SK-N-MC (cell line): ENCODE measurements around the gene RDX.

ENCODE experiments used
- EZH2 ChIP-seq: fragments of 200-600 bp; sonication (generic); IDR thresholded peaks from one replicate; pipeline ENCODE4 v1.6.1; 2017; ENCODE audit warnings: antibody characterized with exemption
- FOXP2 ChIP-seq: optimal IDR thresholded peaks from 2 replicates; pipeline ENCODE3; 2011; ENCODE audit warnings: mild to moderate bottlenecking, moderate library complexity; ENCODE audit not compliant: insufficient read depth; ENCODE audit errors: extremely low read length, control extremely low read depth
- POLR2AphosphoS5 ChIP-seq: IDR thresholded peaks from 2 replicates; pipeline ENCODE4 v1.6.1; 2012; ENCODE audit warnings: mild to moderate bottlenecking, low read depth, low read length, borderline replicate concordance

GRCh38 chr11:110287537-110287936 lies 8.9 kb downstream of the RDX start:
- TF ChIP-seq EZH2 = no peak
- no peak for TF ChIP-seq POLR2AphosphoS5
- TF ChIP-seq FOXP2 = no peak
